Measurements from ENCODE around the gene SH2B3. TPM values are rescaled to one million over a fixed set of nuclear protein-coding genes. Genes with fewer than 3 reads are reported as not detected.

The SH2B3 gene
- total RNA-seq, 1 experiment from 2014 or later: 6.5 TPM

- CTCF ChIA-PET: no interaction called here
- Histone ChIP-seq H3K79me2 (ENCODE audit: low read depth) (peaks cover 13% of the 10 kb centered on the region; the same call in 1 of the 2 replicates), H4K20me1 (ENCODE audit: insufficient read depth) (no peaks in the 10 kb centered on the region), H3K27ac (no peak overlapping the region), H3K36me3 (ENCODE audit: low read depth) (no peaks in the 10 kb centered on the region), H3K4me3 (no peak overlapping the region), H3K9me3 (ENCODE audit: insufficient read depth, low read depth) (no peaks in the 10 kb centered on the region), H3F3A (ENCODE audit: insufficient read depth, low read depth) (peaks cover 5% of the 10 kb centered on the region; the same call in 1 of the 2 replicates), H3K4me2 (no peak overlapping the region), H3K9me2 (ENCODE audit: insufficient read depth) (no peaks in the 10 kb centered on the region), H3K4me1 (replicated peaks; ENCODE audit: insufficient read depth) (peaks cover 16% of the 10 kb centered on the region), H3K27me3 (ENCODE audit: insufficient read depth, low read depth) (no peaks in the 10 kb centered on the region), H2AFZ (no peak overlapping the region)
- intact Hi-C loops (cut with micrococcal nuclease; ENCODE audit: unreplicated experiment): no loop called here
- no TSS peak for BruUV-seq (replicated peaks)
- TF ChIP-seq CTCF (conservative IDR thresholded peaks at IDR 0.05) (no peak), EZH2 (IDR thresholded peaks at IDR 0.05; ENCODE audit: low read depth) (no peak)
- no peak for DNase-seq
- POLR2A ChIA-PET (ENCODE audit: unreplicated experiment): no interaction called here
Measured at GRCh38 chr12:111420494-111420893, 14.8 kb downstream of the SH2B3 start.

- Histone ChIP-seq H3K4me2 (peak overlapping the region; percentile 68), H3K4me1 (replicated peaks; ENCODE audit: insufficient read depth) (peaks cover 29% of the 10 kb centered on the region), H3K4me3 (no peak overlapping the region), H4K20me1 (ENCODE audit: insufficient read depth) (no peaks in the 10 kb centered on the region), H3K79me2 (ENCODE audit: low read depth) (peaks cover 20% of the 10 kb centered on the region; the same call in 1 of the 2 replicates), H3K27me3 (ENCODE audit: insufficient read depth, low read depth) (no peaks in the 10 kb centered on the region), H3K9me3 (ENCODE audit: insufficient read depth, low read depth) (no peaks in the 10 kb centered on the region), H3K36me3 (ENCODE audit: low read depth) (no peaks in the 10 kb centered on the region), H3F3A (ENCODE audit: insufficient read depth, low read depth) (peaks cover 16% of the 10 kb centered on the region), H3K9me2 (ENCODE audit: insufficient read depth) (no peaks in the 10 kb centered on the region), H2AFZ (no peak overlapping the region), H3K27ac (no peak overlapping the region; the same call in 1 of the 2 replicates)
- CTCF ChIA-PET: no interaction called here
- no peak for DNase-seq
- POLR2A ChIA-PET (ENCODE audit: unreplicated experiment): no interaction called here
- no peak for TF ChIP-seq CTCF (conservative IDR thresholded peaks at IDR 0.05)
- TF ChIP-seq EZH2 (IDR thresholded peaks at IDR 0.05; ENCODE audit: low read depth): no peak
- intact Hi-C loops (cut with micrococcal nuclease; ENCODE audit: unreplicated experiment): no loop called here
- no TSS peak for BruUV-seq (replicated peaks)
Measured at GRCh38 chr12:111424189-111424792, 18.6 kb downstream of the SH2B3 start.

- Histone ChIP-seq H2AFZ (no peak overlapping the region), H3K9me2 (ENCODE audit: insufficient read depth) (no peaks in the 10 kb centered on the region), H3K27ac (peak overlapping the region; percentile 80), H3K4me2 (peak overlapping the region; percentile 68), H3K9me3 (ENCODE audit: insufficient read depth, low read depth) (no peaks in the 10 kb centered on the region), H3K27me3 (ENCODE audit: insufficient read depth, low read depth) (no peaks in the 10 kb centered on the region), H3K4me1 (replicated peaks; ENCODE audit: insufficient read depth) (peaks cover 29% of the 10 kb centered on the region), H3K79me2 (ENCODE audit: low read depth) (peaks cover 20% of the 10 kb centered on the region; the same call in 1 of the 2 replicates), H3F3A (ENCODE audit: insufficient read depth, low read depth) (peaks cover 16% of the 10 kb centered on the region), H3K36me3 (ENCODE audit: low read depth) (no peaks in the 10 kb centered on the region), H4K20me1 (ENCODE audit: insufficient read depth) (no peaks in the 10 kb centered on the region), H3K4me3 (no peak overlapping the region)
- intact Hi-C loops (cut with micrococcal nuclease; ENCODE audit: unreplicated experiment): no loop called here
- peak; percentile 47; the same call in 1 of the 2 replicates for TF ChIP-seq CTCF (conservative IDR thresholded peaks at IDR 0.05)
- no peak for TF ChIP-seq EZH2 (IDR thresholded peaks at IDR 0.05; ENCODE audit: low read depth)
- POLR2A ChIA-PET (ENCODE audit: unreplicated experiment): no interaction called here
- CTCF ChIA-PET: interaction anchor here (1.4 kb wide), 1 partner anchor 28 kb away, joined by 7 read pairs; no protein-coding TSS in a partner anchor
- no TSS peak for BruUV-seq (replicated peaks)
- DNase-seq: no peak
Measured at GRCh38 chr12:111424793-111425251, 19.1 kb downstream of the SH2B3 start.
